Measurements from ENCODE around the gene LSP1. TPM values are rescaled to one million over a fixed set of nuclear protein-coding genes. Genes with fewer than 3 reads are reported as not detected.
A peak's percentile ranks its signal among the peaks of the same experiment; 100 is the strongest.

The LSP1 gene
- total and polyA plus RNA-seq, 2 donors from 2014 or later = 8.4 to 26.1 TPM

- FAIRE-seq = no peak
- no peak overlapping the region for H3K27ac ChIP-seq (ENCODE audit: low read depth in 2 of 2, low read length in 2 of 2)
- no peak overlapping the region for H3K4me3 ChIP-seq (ENCODE audit: low read length in 3 of 3)
- intact Hi-C loops (cut with DNase I) = no loop called here
- H3K36me3 ChIP-seq (ENCODE audit: control insufficient read depth in 2 of 3, insufficient read depth in 3 of 3, low read length in 3 of 3) = no peaks in the 10 kb centered on the region
- no peak overlapping the region for H3K9ac ChIP-seq (ENCODE audit: low read length in 3 of 3)
- H3K4me1 ChIP-seq (ENCODE audit: control insufficient read depth in 2 of 3, insufficient read depth in 2 of 3, low read depth in 1 of 3, low read length in 3 of 3) = peaks cover 3 to 10% (median 4%) of the 10 kb centered on the region in 3 donors
- no peak for TF ChIP-seq CTCF (IDR thresholded peaks at IDR 0.05; ENCODE audit: borderline replicate concordance, extremely low read depth, insufficient read depth)
- peaks cover 2% of the 10 kb centered on the region for H3K27me3 ChIP-seq (ENCODE audit: control insufficient read depth, insufficient read depth, low read length)
- H3K9me3 ChIP-seq (ENCODE audit: control insufficient read depth in 2 of 3, insufficient read depth in 1 of 3, low read length in 3 of 3) = no peaks in the 10 kb centered on the region
- peak in 1 of 5 donors; percentile 64 for DNase-seq
These were observed 7.1 kb upstream of the LSP1 start for GRCh38 chr11:1845561-1846452.

DNA sequence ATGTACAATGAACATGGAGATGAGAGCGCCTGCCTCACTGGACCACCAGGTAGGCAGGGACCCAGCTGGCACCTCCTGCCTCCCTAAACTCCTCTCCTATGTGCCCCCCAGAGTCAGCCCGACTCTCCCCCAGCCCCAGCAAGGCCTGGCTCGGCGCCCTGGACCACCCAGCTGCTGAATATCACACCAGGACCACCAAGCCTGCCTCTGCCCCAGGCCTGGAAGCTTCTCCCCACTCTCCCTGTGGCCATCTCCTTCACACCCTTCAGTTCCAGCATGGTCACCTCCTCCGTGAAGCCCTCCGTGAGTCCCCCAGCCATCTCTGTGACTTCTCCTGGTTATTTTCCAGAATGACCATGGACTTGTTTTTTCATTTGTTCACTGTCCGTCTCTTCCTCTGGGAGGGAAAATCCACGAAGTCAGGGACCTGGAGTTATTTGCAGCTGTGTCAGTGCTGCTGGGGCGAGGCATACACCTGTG, 6.4 kb upstream of the LSP1 start:
- DNase-seq (no peak), FAIRE-seq (no peak)
- H3K4me1 ChIP-seq (ENCODE audit: control insufficient read depth in 2 of 3, insufficient read depth in 2 of 3, low read depth in 1 of 3, low read length in 3 of 3) = peaks cover 3 to 12% (median 4%) of the 10 kb centered on the region in 3 donors
- no peak for TF ChIP-seq CTCF (IDR thresholded peaks at IDR 0.05; ENCODE audit: borderline replicate concordance, extremely low read depth, insufficient read depth)
- no peak overlapping the region for H3K9ac ChIP-seq (ENCODE audit: low read length in 3 of 3)
- H3K4me3 ChIP-seq (ENCODE audit: low read length in 3 of 3) = no peak overlapping the region
- H3K27me3 ChIP-seq (ENCODE audit: control insufficient read depth, insufficient read depth, low read length) = peaks cover 2% of the 10 kb centered on the region
- no peaks in the 10 kb centered on the region for H3K9me3 ChIP-seq (ENCODE audit: control insufficient read depth in 2 of 3, insufficient read depth in 1 of 3, low read length in 3 of 3)
- intact Hi-C loops (cut with DNase I) = no loop called here
- H3K27ac ChIP-seq (ENCODE audit: low read depth in 2 of 2, low read length in 2 of 2) = no peak overlapping the region
- H3K36me3 ChIP-seq (ENCODE audit: control insufficient read depth in 2 of 3, insufficient read depth in 3 of 3, low read length in 3 of 3) = no peaks in the 10 kb centered on the region

- Histone ChIP-seq H3K9ac (ENCODE audit: low read length in 3 of 3) (no peak overlapping the region), H3K4me3 (ENCODE audit: low read length in 3 of 3) (no peak overlapping the region), H3K36me3 (ENCODE audit: control insufficient read depth in 2 of 3, insufficient read depth in 3 of 3, low read length in 3 of 3) (no peaks in the 10 kb centered on the region), H3K9me3 (ENCODE audit: control insufficient read depth in 2 of 3, insufficient read depth in 1 of 3, low read length in 3 of 3) (no peaks in the 10 kb centered on the region), H3K4me1 (ENCODE audit: control insufficient read depth in 2 of 3, insufficient read depth in 2 of 3, low read depth in 1 of 3, low read length in 3 of 3) (peaks cover 3 to 13% (median 4%) of the 10 kb centered on the region in 3 donors), H3K27ac (ENCODE audit: low read depth in 2 of 2, low read length in 2 of 2) (no peak overlapping the region), H3K27me3 (ENCODE audit: control insufficient read depth, insufficient read depth, low read length) (peaks cover 2% of the 10 kb centered on the region)
- DNase-seq (peak in 1 of 5 donors; percentile 66), FAIRE-seq (no peak)
- intact Hi-C loops (cut with DNase I) = no loop called here
- no peak for TF ChIP-seq CTCF (IDR thresholded peaks at IDR 0.05; ENCODE audit: borderline replicate concordance, extremely low read depth, insufficient read depth)
These were observed 5.7 kb upstream of the LSP1 start for GRCh38 chr11:1847006-1847735.
